GM12878 (cell line): Measurements from ENCODE around the gene PIP5K1A. TPM values are rescaled to one million over a fixed set of nuclear protein-coding genes. Genes with fewer than 3 reads are reported as not detected.
A peak's percentile ranks its signal among the peaks of the same experiment; 100 is the strongest.

Experiments
- ATAC-seq: fragments of 200-7000 bp; cut with Tn5 transposase; 3 replicates; pipeline ENCODE4 v1.9.1; 2020; ENCODE audit warnings: mild to moderate bottlenecking, moderate library complexity
- BruUV-seq: library from RNA; stranded (reverse); fragments of 400-500 nt; replicated peaks from 2 replicates; lab custom pipeline; 2021; lab: Mats Ljungman, UMichigan
- CTCF ChIA-PET: fragments of 300-600 bp; sonication (Branson Sonifier 250); formaldehyde crosslinking; extraction: SDS; loops from one replicate; lab custom pipeline; 2021; ENCODE audit warnings: inconsistent platforms; lab: Yijun Ruan, JAX
- POLR2A ChIA-PET: fragments of 350-600 bp; formaldehyde crosslinking; extraction: SDS; loops from one replicate; lab custom pipeline; 2021; ENCODE audit warnings: inconsistent platforms; lab: Charles Lee
- RAD21 ChIA-PET: fragments of 300-600 bp; sonication (Branson Sonifier 250); formaldehyde crosslinking; loops from one replicate; lab custom pipeline; 2023; ENCODE audit warnings: antibody characterized with exemption; ENCODE audit not compliant: unreplicated experiment; lab: Charles Lee
- SMC1A ChIA-PET: fragments of 300-600 bp; sonication (Branson Sonifier 250); formaldehyde crosslinking; loops from one replicate; lab custom pipeline; 2023; ENCODE audit not compliant: unreplicated experiment, uncharacterized antibody; lab: Charles Lee
- DNase-seq: peaks from one replicate; pipeline ENCODE4 v3.0.0-alpha.2; 2011; ENCODE audit warnings: low read depth, low spot score
- FAIRE-seq: peaks from 3 replicates; lab custom pipeline; 2011; peaks lifted over from hg19 to GRCh38; lab: Jason Lieb, UNC
- H2AFZ ChIP-seq: 2 replicates; pipeline ENCODE4 v1.6.0; 2011; ENCODE audit warnings: low read depth, low read length, control low read depth; ENCODE audit not compliant: control insufficient read depth
- H3K27ac ChIP-seq: 2 replicates; pipeline ENCODE4 v1.5.1; 2011; ENCODE audit warnings: control low read depth; ENCODE audit not compliant: control insufficient read depth, insufficient read depth
- H3K27me3 ChIP-seq, 2 experiments: replicated peaks in 1 of 2; 2 replicates each; pipeline versions ENCODE4 v1.6.0 to v1.6.1; 2011; ENCODE audit warnings: low read length in 1 of 2; ENCODE audit not compliant: control insufficient read depth in 2 of 2, insufficient read depth in 2 of 2
- H3K36me3 ChIP-seq, 2 experiments: 2 replicates each; pipeline ENCODE4 v1.5.1; 2011; ENCODE audit warnings: low read length in 1 of 2; ENCODE audit not compliant: control insufficient read depth in 2 of 2, insufficient read depth in 2 of 2
- H3K4me1 ChIP-seq: 2 replicates; pipeline ENCODE4 v1.6.1; 2011; ENCODE audit warnings: mild to moderate bottlenecking, low read length, moderate library complexity, mixed read lengths; ENCODE audit not compliant: control insufficient read depth, insufficient read depth
- H3K4me2 ChIP-seq: 2 replicates; pipeline ENCODE4 v1.6.0; 2011; ENCODE audit warnings: control low read depth; ENCODE audit not compliant: control insufficient read depth, insufficient read depth
- H3K4me3 ChIP-seq: fragments of 200-600 bp; sonication (generic); 2 replicates; pipeline ENCODE4 v1.5.1; 2016
- H3K79me2 ChIP-seq: 2 replicates; pipeline ENCODE4 v1.6.0; 2011; ENCODE audit warnings: low read length; ENCODE audit not compliant: control insufficient read depth, insufficient read depth
- H3K9ac ChIP-seq: 2 replicates; pipeline ENCODE4 v1.8.0; 2011; ENCODE audit warnings: low read length, control low read depth, mixed read lengths; ENCODE audit not compliant: control insufficient read depth, insufficient read depth
- H3K9me3 ChIP-seq: replicated peaks from 3 replicates; pipeline ENCODE4 v1.5.1; 2011; ENCODE audit warnings: mild to moderate bottlenecking, low read length; ENCODE audit not compliant: control insufficient read depth, insufficient read depth
- H4K20me1 ChIP-seq: 2 replicates; pipeline ENCODE4 v1.6.0; 2011; ENCODE audit not compliant: control insufficient read depth, insufficient read depth
- ATF2 ChIP-seq: IDR thresholded peaks from 2 replicates; pipeline ENCODE4 v1.6.1; 2012; ENCODE audit warnings: low read length, inconsistent platforms
- BHLHE40 ChIP-seq, 2 experiments: fragments of 450-650 bp in 1 of 2; IDR thresholded peaks; 2 replicates each; pipeline ENCODE4 v1.6.1; 2011 to 2017; ENCODE audit warnings: low read depth in 2 of 2, borderline replicate concordance in 1 of 2, improper control_type of control experiment in 1 of 2, low read length in 1 of 2, mild to moderate bottlenecking in 1 of 2
- CHD2 ChIP-seq: IDR thresholded peaks from 2 replicates; pipeline ENCODE4 v1.6.1; 2011; ENCODE audit warnings: low read depth, low read length, improper control_type of control experiment, borderline replicate concordance
- CREB1 ChIP-seq: IDR thresholded peaks from 2 replicates; pipeline ENCODE4 v1.6.1; 2012; ENCODE audit warnings: low read depth, mild to moderate bottlenecking, inconsistent platforms
- EED ChIP-seq: sonication (generic); IDR thresholded peaks from 2 replicates; pipeline ENCODE4 v1.6.1; 2016; ENCODE audit warnings: antibody characterized with exemption, low read depth
- EP300 ChIP-seq, 2 experiments: fragments of 150-350 bp in 1 of 2; IDR thresholded peaks; 2 replicates each; pipeline ENCODE4 v1.6.1; 2011 to 2012; ENCODE audit warnings: low read depth in 2 of 2, low read length in 2 of 2, borderline replicate concordance in 1 of 2, improper control_type of control experiment in 1 of 2, inconsistent platforms in 1 of 2; ENCODE audit not compliant: control insufficient read depth in 1 of 2
- FOXK2 ChIP-seq: fragments of 450-650 bp; IDR thresholded peaks from 2 replicates; pipeline ENCODE4 v1.6.1; 2017; ENCODE audit warnings: mild to moderate bottlenecking, moderate library complexity
- FOXM1 ChIP-seq: IDR thresholded peaks from 2 replicates; pipeline ENCODE4 v1.6.1; 2012; ENCODE audit warnings: low read depth, mild to moderate bottlenecking, inconsistent platforms, low read length, moderate library complexity
- HDGF ChIP-seq: fragments of 450-650 bp; IDR thresholded peaks from 2 replicates; pipeline ENCODE4 v1.6.1; 2016; ENCODE audit warnings: antibody characterized with exemption
- IKZF1 ChIP-seq: fragments of 450-650 bp; conservative IDR thresholded peaks from 2 replicates; pipeline ENCODE4 v1.6.1; 2017; ENCODE audit warnings: antibody characterized with exemption, mild to moderate bottlenecking
- KDM1A ChIP-seq: fragments of 200-600 bp; sonication (generic); IDR thresholded peaks from 2 replicates; pipeline ENCODE4 v1.6.1; 2016; ENCODE audit warnings: borderline replicate concordance
- MAX ChIP-seq: IDR thresholded peaks from 2 replicates; pipeline ENCODE4 v1.6.1; 2012; ENCODE audit warnings: low read depth, low read length, improper control_type of control experiment
- POLR2A ChIP-seq: IDR thresholded peaks from 2 replicates; pipeline ENCODE4 v1.6.1; 2011; ENCODE audit warnings: low read depth, mild to moderate bottlenecking, low read length
- RAD51 ChIP-seq: fragments of 450-650 bp; IDR thresholded peaks from 2 replicates; pipeline ENCODE4 v1.6.1; 2016; ENCODE audit warnings: moderate library complexity, mild to moderate bottlenecking, inconsistent platforms
- RUNX3 ChIP-seq: IDR thresholded peaks from 2 replicates; pipeline ENCODE4 v1.6.1; 2012; ENCODE audit warnings: low read length, inconsistent platforms
- SMAD5 ChIP-seq: IDR thresholded peaks from 2 replicates; pipeline ENCODE4 v1.6.1; 2016; ENCODE audit warnings: antibody characterized with exemption, low read depth
- TCF3 ChIP-seq: IDR thresholded peaks from 2 replicates; pipeline ENCODE4 v1.6.1; 2012; ENCODE audit warnings: low read depth, mild to moderate bottlenecking, low read length, borderline replicate concordance; ENCODE audit not compliant: insufficient read depth
- YY1 ChIP-seq: IDR thresholded peaks from 2 replicates; pipeline ENCODE4 v1.6.1; 2011; ENCODE audit warnings: low read depth, mild to moderate bottlenecking, low read length
- ZNF207 ChIP-seq: fragments of 450-650 bp; IDR thresholded peaks from 2 replicates; pipeline ENCODE4 v1.6.1; 2014; ENCODE audit warnings: antibody characterized with exemption, mild to moderate bottlenecking, borderline replicate concordance
- ZZZ3 ChIP-seq: IDR thresholded peaks from 2 replicates; pipeline ENCODE4 v1.6.1; 2011; ENCODE audit warnings: low read depth; ENCODE audit not compliant: control insufficient read depth, insufficient read length
- WGBS: methylation state at CpG from one replicate; pipeline ENCODE4 v1.1.6; 2016; ENCODE audit warnings: low lambda C conversion rate; ENCODE audit not compliant: insufficient replicate concordance, insufficient coverage; ENCODE audit errors: missing lambda C conversion rate; 5-methylcytosine and 5-hydroxymethylcytosine counted together
- in situ Hi-C: fragments of 300-500 bp; cut with MboI; formaldehyde crosslinking; loops from 9 replicates; pipeline ENCODE4 v1.14.3; 2018; ENCODE audit warnings: mixed read lengths
- intact Hi-C: fragments of 100-400 bp; cut with micrococcal nuclease; formaldehyde crosslinking; loops from one replicate; pipeline ENCODE4 v1.14.2; 2022; ENCODE audit not compliant: unreplicated experiment
- polyA plus RNA-seq, 11 experiments: library from polyadenylated mRNA; depleted of rRNA in 4 of 11; unstranded in 6 of 11; stranded (reverse) in 5 of 11; fragments of >200 nt; fragmentation: Nextera tagmentation in 4 of 11; fragmentation: Illumina TruSeq in 1 of 11; extraction: Ambion mirVana in 4 of 11; extraction: Trizol in 1 of 11; gene quantifications; 1 replicate in 1 of 11; 2 replicates in 10 of 11; pipeline versions ENCODE4 v1.2.1 to v1.2.3, GENCODE V29; 2011 to 2016; ENCODE audit warnings: inconsistent platforms in 2 of 11, missing spikeins in 2 of 11, low read depth in 1 of 11
- total RNA-seq, 4 experiments: library from RNA; depleted of rRNA in 3 of 4; stranded (reverse); fragments of >200 nt in 3 of 4; fragmentation: Illumina TruSeq in 1 of 4; extraction: Trizol in 1 of 4; gene quantifications; 2 replicates each; pipeline versions ENCODE4 v1.2.1 to v1.2.3, GENCODE V29; 2013 to 2021
- TF ChIP-seq, protein P1 (sequence below): IDR thresholded peaks from 2 replicates; pipeline ENCODE4 v1.6.1; 2011; ENCODE audit warnings: low read depth, mild to moderate bottlenecking, low read length, moderate library complexity, borderline replicate concordance; ENCODE audit errors: extremely low read depth
- TF ChIP-seq, protein P2 (sequence below), 3 experiments: IDR thresholded peaks in 2 of 3; conservative IDR thresholded peaks in 1 of 3; 2 replicates each; pipeline ENCODE4 v1.5.1; 2011; ENCODE audit warnings: low read depth in 3 of 3, low read length in 3 of 3, mild to moderate bottlenecking in 3 of 3, control low read depth in 2 of 3, moderate library complexity in 2 of 3, inconsistent platforms in 1 of 3, mixed read lengths in 1 of 3; ENCODE audit not compliant: control insufficient read depth in 2 of 3, insufficient read depth in 1 of 3; ENCODE audit errors: extremely low read depth in 1 of 3

PIP5K1A gene
- total and polyA plus RNA-seq, 10 of the 15 experiments (the other 5 are each of a cell fraction or from before 2014, with no cell fraction given): 4.5 to 114 (median 51.5) TPM

DNA sequence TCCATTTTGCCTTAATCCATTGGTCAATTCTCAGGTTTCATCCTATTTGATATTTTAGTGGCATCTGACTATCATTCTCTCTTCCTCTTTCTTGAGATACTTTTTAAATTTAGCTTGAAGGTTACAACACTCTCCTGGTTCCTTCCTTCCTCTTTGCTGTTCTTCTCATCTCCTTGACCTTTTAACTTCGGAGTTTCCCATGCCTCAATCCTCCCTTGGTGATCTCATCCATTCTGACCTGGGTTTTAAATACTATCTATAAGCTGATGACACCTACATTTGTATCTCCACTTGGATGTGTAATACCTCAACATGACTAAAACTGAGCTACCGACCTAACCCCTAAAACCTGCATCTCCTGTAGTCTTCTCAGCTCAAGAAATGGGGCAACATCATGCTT, 78.9 kb downstream of the PIP5K1A start:
- Histone ChIP-seq H3K27me3 (no peaks in the 10 kb centered on the region), H4K20me1 (no peaks in the 10 kb centered on the region), H3K4me2 (peak overlapping the region; percentile 21; the same call in 1 of the 2 replicates), H3K27ac (peak overlapping the region; percentile 47), H3K36me3 (no peaks in the 10 kb centered on the region), H3K4me3 (no peak overlapping the region), H3K9me3 (no peaks in the 10 kb centered on the region), H3K79me2 (peaks cover 2% of the 10 kb centered on the region), H3K4me1 (peaks cover 15% of the 10 kb centered on the region), H2AFZ (peak overlapping the region; percentile 54), H3K9ac (no peak overlapping the region)
- in situ Hi-C loops (no loop called here), intact Hi-C loops (no loop called here)
- ChIA-PET POLR2A (interaction anchor here (0.7 to 1.0 kb wide), 2 partner anchors 23 to 49 kb away, joined by 3 to 6 read pairs; partner anchors contain the start of gene PSMD4), SMC1A (interaction anchor here (0.7 to 2.0 kb wide), 6 partner anchors 15 to 87 kb away, joined by 3 to 5 read pairs (median 3); partner anchors contain the start of genes PSMD4 and VPS72), CTCF (interaction anchor here (0.7 to 1.6 kb wide), 7 partner anchors 15 to 177 kb away, joined by 3 to 6 read pairs (median 5); partner anchors contain the start of gene VPS72), RAD21 (interaction anchor here (1.4 to 1.5 kb wide), 2 partner anchors 24 to 64 kb away, joined by 3 to 6 read pairs; no protein-coding TSS in a partner anchor)
- FAIRE-seq (no peak), ATAC-seq (no peak), DNase-seq (peak; percentile 51)
- BruUV-seq: no TSS peak
- 18% methylated on average over 2 of the region's 2 CpGs for WGBS
- TF ChIP-seq IKZF1 (0 out of 2 replicates have a peak, but pooled peaks have one; percentile 42), CHD2 (no peak), ATF2 (peak; percentile 91), RUNX3 (peak; percentile 81), ZZZ3 (no peak), YY1 (no peak; the same call in 1 of the 2 replicates), ZNF207 (no peak), TCF3 (no peak), BHLHE40 (IDR thresholded peaks at IDR 0.05; ENCODE audit: borderline replicate concordance in 1 of 2, low read depth in 2 of 2, low read length in 1 of 2) (no peak), RAD51 (no peak), MAX (no peak), EP300 (IDR thresholded peaks at IDR 0.05; ENCODE audit: borderline replicate concordance in 1 of 2, control insufficient read depth in 1 of 2, low read depth in 2 of 2, low read length in 2 of 2) (no peak; a peak in 1 of 4 replicates), FOXK2 (no peak), KDM1A (no peak), POLR2A (no peak), SMAD5 (no peak), FOXM1 (peak; percentile 73; the same call in 1 of the 2 replicates), EED (peak; percentile 61; the same call in 1 of the 2 replicates), HDGF (peak; percentile 16; the same call in 1 of the 2 replicates), CREB1 (peak; percentile 64; the same call in 1 of the 2 replicates)
- TF ChIP-seq, protein P1, sequence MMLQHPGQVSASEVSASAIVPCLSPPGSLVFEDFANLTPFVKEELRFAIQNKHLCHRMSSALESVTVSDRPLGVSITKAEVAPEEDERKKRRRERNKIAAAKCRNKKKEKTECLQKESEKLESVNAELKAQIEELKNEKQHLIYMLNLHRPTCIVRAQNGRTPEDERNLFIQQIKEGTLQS: no peak
- TF ChIP-seq, protein P2, sequence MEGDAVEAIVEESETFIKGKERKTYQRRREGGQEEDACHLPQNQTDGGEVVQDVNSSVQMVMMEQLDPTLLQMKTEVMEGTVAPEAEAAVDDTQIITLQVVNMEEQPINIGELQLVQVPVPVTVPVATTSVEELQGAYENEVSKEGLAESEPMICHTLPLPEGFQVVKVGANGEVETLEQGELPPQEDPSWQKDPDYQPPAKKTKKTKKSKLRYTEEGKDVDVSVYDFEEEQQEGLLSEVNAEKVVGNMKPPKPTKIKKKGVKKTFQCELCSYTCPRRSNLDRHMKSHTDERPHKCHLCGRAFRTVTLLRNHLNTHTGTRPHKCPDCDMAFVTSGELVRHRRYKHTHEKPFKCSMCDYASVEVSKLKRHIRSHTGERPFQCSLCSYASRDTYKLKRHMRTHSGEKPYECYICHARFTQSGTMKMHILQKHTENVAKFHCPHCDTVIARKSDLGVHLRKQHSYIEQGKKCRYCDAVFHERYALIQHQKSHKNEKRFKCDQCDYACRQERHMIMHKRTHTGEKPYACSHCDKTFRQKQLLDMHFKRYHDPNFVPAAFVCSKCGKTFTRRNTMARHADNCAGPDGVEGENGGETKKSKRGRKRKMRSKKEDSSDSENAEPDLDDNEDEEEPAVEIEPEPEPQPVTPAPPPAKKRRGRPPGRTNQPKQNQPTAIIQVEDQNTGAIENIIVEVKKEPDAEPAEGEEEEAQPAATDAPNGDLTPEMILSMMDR (IDR thresholded peaks at IDR 0.05 in 2 of 3, conservative IDR thresholded peaks at IDR 0.05 in 1 of 3; ENCODE audit: control insufficient read depth in 2 of 3, extremely low read depth in 1 of 3, insufficient read depth in 1 of 3, low read depth in 3 of 3, low read length in 3 of 3): no peak
